Activated CD8-positive, alpha-beta memory T cell treated with anti-CD3 and anti-CD28 coated beads for 24 hours (primary cell): ENCODE measurements around the gene EEF1AKMT1.
A peak's percentile ranks its signal among the peaks of the same experiment; 100 is the strongest.

ENCODE experiments used
- DNase-seq: peaks from one replicate; pipeline ENCODE4 v3.0.0-alpha.2; 2020

The EEF1AKMT1 gene

DNA sequence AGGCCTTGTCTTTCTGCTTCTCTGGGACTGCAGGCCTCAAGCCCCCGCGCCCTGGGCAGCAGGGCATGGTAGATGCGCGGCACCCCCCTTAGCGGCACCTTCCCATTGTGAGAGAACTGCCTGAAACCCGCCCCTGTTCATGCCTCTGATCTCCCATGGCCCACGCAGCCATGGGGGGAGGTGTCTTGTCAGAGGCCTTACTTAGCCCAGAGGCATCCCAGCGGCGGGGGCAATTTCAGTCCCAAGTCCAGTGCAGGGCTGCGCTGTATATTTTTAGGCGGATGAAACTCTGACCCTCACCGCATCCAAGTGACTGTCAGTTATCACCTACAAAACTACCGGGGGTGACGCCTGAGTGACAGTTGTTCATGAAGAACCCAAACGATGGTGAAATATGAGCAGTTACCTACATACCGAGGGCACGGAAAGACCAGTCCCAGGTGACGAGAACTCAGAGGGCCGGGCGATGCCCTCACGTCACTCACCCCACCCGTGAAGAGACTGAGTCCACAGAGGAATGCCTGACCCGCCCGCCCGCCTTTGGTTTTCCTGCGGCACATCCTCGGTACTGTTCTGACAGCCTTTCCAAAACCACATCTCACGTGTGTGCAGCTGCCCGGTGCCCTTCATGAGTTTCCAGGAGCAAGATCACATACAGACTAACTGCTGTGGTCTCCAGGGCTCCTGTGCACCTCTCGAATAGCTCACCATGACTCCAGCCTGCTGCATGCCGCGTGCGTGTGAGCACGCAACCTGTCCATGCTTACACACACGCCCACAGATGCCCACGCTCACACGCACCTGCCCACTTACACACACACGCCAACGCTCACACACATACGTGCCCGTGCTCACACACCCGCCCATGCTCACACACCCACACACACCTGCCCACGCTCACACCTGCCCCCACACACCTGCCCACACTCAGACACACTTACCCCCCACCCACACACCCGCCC, 55.9 kb downstream of the EEF1AKMT1 start:
- DNase-seq = no peak

- DNase-seq = no peak
These were observed 56.8 kb downstream of the EEF1AKMT1 start for GRCh38 chr13:20716951-20717350.

GRCh38 chr13:20715330-20715712, 58.4 kb downstream of the EEF1AKMT1 start:
- DNase-seq = no peak

GRCh38 chr13:20714563-20715329, 59.0 kb downstream of the EEF1AKMT1 start:
- DNase-seq = no peak

- no peak for DNase-seq
These were observed 59.6 kb downstream of the EEF1AKMT1 start for GRCh38 chr13:20714161-20714560.

DNA sequence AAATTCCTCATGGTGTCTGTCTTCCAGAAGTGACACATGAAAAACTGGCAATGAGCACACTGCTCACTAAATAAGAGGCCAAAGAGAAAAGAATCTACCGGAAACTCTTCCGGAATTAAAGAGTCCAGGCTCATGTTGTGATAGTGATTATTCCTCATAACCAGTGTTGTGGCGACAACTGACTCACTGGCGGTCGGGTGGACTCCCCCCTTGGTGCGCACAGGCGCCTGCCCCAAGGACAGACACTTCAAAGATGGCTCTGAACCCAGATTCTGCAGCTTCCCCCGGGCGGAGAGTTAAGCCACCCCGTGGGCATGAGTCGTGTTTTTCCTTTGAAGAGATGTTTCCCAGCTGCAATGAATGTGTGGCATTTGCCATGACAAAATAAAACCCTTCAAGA, 60.0 kb downstream of the EEF1AKMT1 start:
- no peak for DNase-seq

- no peak for DNase-seq
These were observed 60.8 kb downstream of the EEF1AKMT1 start for GRCh38 chr13:20713014-20713376.

DNA sequence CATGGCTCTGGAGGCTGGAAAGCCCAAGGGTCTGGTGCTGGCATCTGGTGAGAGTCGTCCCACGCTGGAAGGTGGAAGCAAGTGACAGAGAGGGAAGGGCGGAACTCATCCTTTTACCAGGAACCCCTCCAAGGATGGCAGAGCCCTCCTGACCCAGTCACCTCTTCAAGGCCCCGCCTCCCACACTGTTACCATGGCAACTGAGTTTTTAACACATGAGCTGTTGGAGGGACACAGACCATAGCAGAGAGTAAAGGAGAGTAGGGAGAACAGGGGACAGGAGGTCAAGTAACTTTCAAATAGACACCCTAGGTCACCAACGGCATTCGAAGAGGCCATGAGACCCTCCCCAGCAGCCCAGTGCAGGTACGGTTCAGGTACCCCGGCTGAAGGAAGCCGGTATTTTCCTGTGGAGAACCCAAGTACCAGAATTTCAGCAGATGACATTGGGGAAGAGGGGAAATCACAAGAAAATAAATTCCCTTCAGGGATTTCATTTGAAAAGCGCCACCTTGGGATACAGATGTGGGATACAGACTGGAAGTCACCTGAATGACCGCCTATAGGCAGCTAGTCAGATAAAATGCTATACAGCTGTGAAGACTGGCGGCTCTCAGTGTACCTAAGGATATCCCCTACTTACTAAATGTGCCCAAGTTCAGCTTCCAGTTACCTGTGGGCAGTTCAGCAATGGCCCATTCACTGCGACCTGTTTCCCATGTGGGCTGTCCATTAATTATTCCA, 62.3 kb downstream of the EEF1AKMT1 start:
- no peak for DNase-seq

- no peak for DNase-seq
These were observed 64.0 kb downstream of the EEF1AKMT1 start for GRCh38 chr13:20709782-20710181.

- no peak for DNase-seq
These were observed 64.4 kb downstream of the EEF1AKMT1 start for GRCh38 chr13:20709369-20709768.

GRCh38 chr13:20708216-20708615, 65.5 kb downstream of the EEF1AKMT1 start:
- DNase-seq = no peak

DNA sequence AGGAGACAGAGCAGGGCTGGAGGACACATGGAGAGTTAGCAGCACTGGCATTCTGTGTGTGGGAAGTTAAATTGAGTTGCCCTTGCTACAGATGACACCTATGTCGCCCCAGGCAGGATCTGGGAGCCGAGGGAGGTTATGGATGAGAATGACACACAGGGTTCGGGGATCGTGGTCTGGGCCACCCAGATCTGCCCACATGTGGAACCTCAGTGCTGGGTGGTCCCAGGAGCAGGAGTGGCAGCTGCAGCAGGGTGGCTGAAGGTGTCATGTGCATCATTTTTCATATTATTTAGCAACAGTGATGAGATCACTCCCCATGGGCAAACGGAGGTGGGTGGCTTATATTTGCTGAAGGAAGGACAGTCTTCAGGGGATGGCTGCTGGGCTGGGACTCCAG, 67.1 kb downstream of the EEF1AKMT1 start:
- DNase-seq = no peak

DNA sequence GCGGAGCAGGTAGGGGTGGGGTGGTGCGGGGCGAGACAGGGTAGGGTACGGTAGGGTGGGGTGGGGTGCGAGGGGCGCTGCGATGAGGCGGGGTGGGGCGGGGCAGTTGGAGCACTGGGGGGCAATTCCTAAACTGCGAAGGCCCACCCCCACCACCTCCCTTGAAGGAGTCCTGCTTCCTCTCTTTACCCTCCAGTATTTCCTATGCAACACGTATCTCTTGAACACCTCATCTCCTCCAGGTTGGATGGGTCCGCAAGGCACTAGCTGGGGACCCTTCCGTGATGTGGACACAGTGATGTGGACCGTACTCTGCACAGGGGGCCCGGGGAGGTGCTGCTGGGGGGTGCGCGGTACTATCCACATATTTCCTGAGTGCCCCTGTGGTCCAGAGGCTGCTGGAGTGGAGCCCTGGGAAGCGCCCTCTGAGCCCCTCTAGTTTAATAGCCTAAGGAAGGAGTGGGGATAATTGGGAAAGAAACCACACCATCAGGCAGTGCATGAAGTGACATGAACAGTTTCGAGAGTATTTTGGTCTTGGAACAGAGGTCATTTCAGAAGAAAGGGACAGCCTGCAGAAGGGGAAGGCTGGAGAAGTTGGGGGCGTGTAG, 69.2 kb downstream of the EEF1AKMT1 start:
- DNase-seq = no peak

- peak; percentile 90 for DNase-seq
These were observed 69.8 kb downstream of the EEF1AKMT1 start for GRCh38 chr13:20703780-20704458.

- peak; percentile 82 for DNase-seq
These were observed 70.6 kb downstream of the EEF1AKMT1 start, which contains the start of gene IL17D for GRCh38 chr13:20702915-20703779. IL17D (plus strand) TSS chr13:20703699; CDS start chr13:20704002, 303 bp downstream.

GRCh38 chr13:20702530-20702914, 71.2 kb downstream of the EEF1AKMT1 start:
- no peak for DNase-seq

GRCh38 chr13:20701461-20701860, 72.3 kb downstream of the EEF1AKMT1 start:
- no peak for DNase-seq

- DNase-seq = no peak
These were observed 73.5 kb downstream of the EEF1AKMT1 start for GRCh38 chr13:20700288-20700687.

- DNase-seq = no peak
These were observed 74.0 kb downstream of the EEF1AKMT1 start for GRCh38 chr13:20699715-20700114.

GRCh38 chr13:20696073-20696472, 77.7 kb downstream of the EEF1AKMT1 start:
- DNase-seq = no peak

- DNase-seq = no peak
These were observed 82.1 kb downstream of the EEF1AKMT1 start for GRCh38 chr13:20691616-20692015.
